ENCODE measurements around the gene VAV2.

The VAV2 gene

GRCh38 chr9:133856798-133857197 lies 135.3 kb downstream of the VAV2 start:
- no peak for TF ChIP-seq CTCF (IDR thresholded peaks at IDR 0.05; ENCODE audit: low read depth, low read length, missing control alignments)
- no peak overlapping the region for H3K4me3 ChIP-seq (replicated peaks; ENCODE audit: low read depth, low read length)
- no peak for DNase-seq (ENCODE audit: extremely low read depth, low read depth)

GRCh38 chr9:133855802-133856521 lies 136.2 kb downstream of the VAV2 start:
- no peak for DNase-seq (ENCODE audit: extremely low read depth, low read depth)
- no peak for TF ChIP-seq CTCF (IDR thresholded peaks at IDR 0.05; ENCODE audit: low read depth, low read length, missing control alignments)
- H3K4me3 ChIP-seq (replicated peaks; ENCODE audit: low read depth, low read length): no peak overlapping the region

- DNase-seq (ENCODE audit: extremely low read depth, low read depth): no peak
- no peak for TF ChIP-seq CTCF (IDR thresholded peaks at IDR 0.05; ENCODE audit: low read depth, low read length, missing control alignments)
- no peak overlapping the region for H3K4me3 ChIP-seq (replicated peaks; ENCODE audit: low read depth, low read length)
These were observed 136.8 kb downstream of the VAV2 start for GRCh38 chr9:133855371-133855770.

GRCh38 chr9:133854765-133855164 lies 137.4 kb downstream of the VAV2 start:
- H3K4me3 ChIP-seq (replicated peaks; ENCODE audit: low read depth, low read length): no peak overlapping the region
- no peak for TF ChIP-seq CTCF (IDR thresholded peaks at IDR 0.05; ENCODE audit: low read depth, low read length, missing control alignments)
- DNase-seq (ENCODE audit: extremely low read depth, low read depth): no peak

- no peak overlapping the region for H3K4me3 ChIP-seq (replicated peaks; ENCODE audit: low read depth, low read length)
- DNase-seq (ENCODE audit: extremely low read depth, low read depth): no peak
- no peak for TF ChIP-seq CTCF (IDR thresholded peaks at IDR 0.05; ENCODE audit: low read depth, low read length, missing control alignments)
These were observed 138.1 kb downstream of the VAV2 start for GRCh38 chr9:133854048-133854447.

GRCh38 chr9:133853331-133853730 lies 138.8 kb downstream of the VAV2 start:
- no peak overlapping the region for H3K4me3 ChIP-seq (replicated peaks; ENCODE audit: low read depth, low read length)
- no peak for TF ChIP-seq CTCF (IDR thresholded peaks at IDR 0.05; ENCODE audit: low read depth, low read length, missing control alignments)
- DNase-seq (ENCODE audit: extremely low read depth, low read depth): no peak

GRCh38 chr9:133852431-133852830 lies 139.7 kb downstream of the VAV2 start:
- H3K4me3 ChIP-seq (replicated peaks; ENCODE audit: low read depth, low read length): no peak overlapping the region
- TF ChIP-seq CTCF (IDR thresholded peaks at IDR 0.05; ENCODE audit: low read depth, low read length, missing control alignments): no peak
- DNase-seq (ENCODE audit: extremely low read depth, low read depth): no peak
